Measurements from ENCODE around the gene SLC38A1. TPM values are rescaled to one million over a fixed set of nuclear protein-coding genes. Genes with fewer than 3 reads are reported as not detected.
A peak's percentile ranks its signal among the peaks of the same experiment; 100 is the strongest.

SLC38A1 gene
- total RNA-seq, 1 donor from 2014 or later, result 63.2 TPM

DNA sequence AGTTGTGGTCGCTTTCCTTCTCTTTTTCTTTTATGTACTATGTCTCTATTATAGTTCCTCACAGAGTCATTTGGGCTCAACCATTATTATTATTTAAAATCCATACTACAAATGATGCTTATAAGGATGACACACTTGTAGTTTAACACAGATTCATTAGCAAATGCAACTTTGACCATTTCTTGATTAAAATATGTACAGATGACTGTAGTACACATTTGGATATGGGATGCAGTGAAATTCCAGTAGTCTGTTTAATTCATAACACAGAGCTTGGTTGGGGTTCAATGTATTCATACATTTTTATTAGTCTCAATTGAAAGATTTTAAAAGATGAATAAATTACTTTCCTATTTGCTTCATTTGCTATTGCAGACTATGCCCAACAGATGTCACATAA is 30.0 kb downstream of the SLC38A1 start:
- no peaks in the 10 kb centered on the region for H3K9me3 ChIP-seq (ENCODE audit: control insufficient read depth in 3 of 3, low read length in 3 of 3)
- H3K9ac ChIP-seq (ENCODE audit: low read depth in 1 of 3, low read length in 3 of 3), result no peak overlapping the region
- H3K36me3 ChIP-seq (ENCODE audit: control insufficient read depth in 3 of 3, insufficient read depth in 3 of 3, low read length in 3 of 3), result peaks cover 0 to 3% (median 0%) of the 10 kb centered on the region in 3 donors
- no peaks in the 10 kb centered on the region for H3K27me3 ChIP-seq (ENCODE audit: control insufficient read depth in 3 of 3, insufficient read depth in 3 of 3, low read length in 3 of 3)
- no peak overlapping the region for H3K4me3 ChIP-seq (ENCODE audit: low read length in 3 of 3)
- H3K4me1 ChIP-seq (ENCODE audit: control insufficient read depth in 3 of 3, insufficient read depth in 3 of 3, low read length in 3 of 3), result no peaks in the 10 kb centered on the region
- no peak overlapping the region for H3K27ac ChIP-seq (ENCODE audit: low read depth, low read length)

GRCh38 chr12:46237371-46238045 is 31.3 kb downstream of the SLC38A1 start:
- H3K36me3 ChIP-seq (ENCODE audit: control insufficient read depth in 3 of 3, insufficient read depth in 3 of 3, low read length in 3 of 3), result peaks cover 0 to 3% (median 0%) of the 10 kb centered on the region in 3 donors
- H3K27ac ChIP-seq (ENCODE audit: low read depth, low read length), result no peak overlapping the region
- H3K9ac ChIP-seq (ENCODE audit: low read depth in 1 of 3, low read length in 3 of 3), result no peak overlapping the region
- no peaks in the 10 kb centered on the region for H3K27me3 ChIP-seq (ENCODE audit: control insufficient read depth in 3 of 3, insufficient read depth in 3 of 3, low read length in 3 of 3)
- H3K4me3 ChIP-seq (ENCODE audit: low read length in 3 of 3), result no peak overlapping the region
- no peaks in the 10 kb centered on the region for H3K4me1 ChIP-seq (ENCODE audit: control insufficient read depth in 3 of 3, insufficient read depth in 3 of 3, low read length in 3 of 3)
- no peaks in the 10 kb centered on the region for H3K9me3 ChIP-seq (ENCODE audit: control insufficient read depth in 3 of 3, low read length in 3 of 3)

- Histone ChIP-seq H3K27ac (ENCODE audit: low read depth, low read length) (no peak overlapping the region), H3K9ac (ENCODE audit: low read depth in 1 of 3, low read length in 3 of 3) (no peak overlapping the region), H3K4me1 (ENCODE audit: control insufficient read depth in 3 of 3, insufficient read depth in 3 of 3, low read length in 3 of 3) (no peaks in the 10 kb centered on the region), H3K27me3 (ENCODE audit: control insufficient read depth in 3 of 3, insufficient read depth in 3 of 3, low read length in 3 of 3) (no peaks in the 10 kb centered on the region), H3K4me3 (ENCODE audit: low read length in 3 of 3) (no peak overlapping the region), H3K36me3 (ENCODE audit: control insufficient read depth in 3 of 3, insufficient read depth in 3 of 3, low read length in 3 of 3) (no peaks in the 10 kb centered on the region), H3K9me3 (ENCODE audit: control insufficient read depth in 3 of 3, low read length in 3 of 3) (no peaks in the 10 kb centered on the region)
Observed at GRCh38 chr12:46234000-46234399, 34.8 kb downstream of the SLC38A1 start.

DNA sequence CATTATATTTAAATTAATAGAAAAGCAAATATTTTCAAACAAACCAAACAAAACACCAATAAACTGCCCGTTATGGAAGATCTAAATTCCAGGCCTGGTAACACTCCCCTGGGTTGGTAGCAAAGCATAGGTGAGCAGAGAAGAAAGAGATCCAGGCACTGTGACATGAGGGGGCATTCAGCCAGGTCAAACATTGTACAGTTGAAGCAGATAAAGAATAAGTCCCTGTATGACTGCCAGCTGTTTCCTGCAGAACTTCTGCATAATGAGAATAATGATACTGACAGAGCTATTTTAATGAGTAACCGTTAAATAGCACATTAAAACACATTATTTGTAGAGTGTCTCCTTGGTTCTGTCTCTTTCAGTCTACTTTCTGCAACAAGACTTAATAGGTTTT is 35.4 kb downstream of the SLC38A1 start:
- no peaks in the 10 kb centered on the region for H3K9me3 ChIP-seq (ENCODE audit: control insufficient read depth in 3 of 3, low read length in 3 of 3)
- H3K4me3 ChIP-seq (ENCODE audit: low read length in 3 of 3), result no peak overlapping the region
- no peaks in the 10 kb centered on the region for H3K4me1 ChIP-seq (ENCODE audit: control insufficient read depth in 3 of 3, insufficient read depth in 3 of 3, low read length in 3 of 3)
- no peak overlapping the region for H3K9ac ChIP-seq (ENCODE audit: low read depth in 1 of 3, low read length in 3 of 3)
- no peaks in the 10 kb centered on the region for H3K27me3 ChIP-seq (ENCODE audit: control insufficient read depth in 3 of 3, insufficient read depth in 3 of 3, low read length in 3 of 3)
- H3K36me3 ChIP-seq (ENCODE audit: control insufficient read depth in 3 of 3, insufficient read depth in 3 of 3, low read length in 3 of 3), result no peaks in the 10 kb centered on the region
- H3K27ac ChIP-seq (ENCODE audit: low read depth, low read length), result no peak overlapping the region

DNA sequence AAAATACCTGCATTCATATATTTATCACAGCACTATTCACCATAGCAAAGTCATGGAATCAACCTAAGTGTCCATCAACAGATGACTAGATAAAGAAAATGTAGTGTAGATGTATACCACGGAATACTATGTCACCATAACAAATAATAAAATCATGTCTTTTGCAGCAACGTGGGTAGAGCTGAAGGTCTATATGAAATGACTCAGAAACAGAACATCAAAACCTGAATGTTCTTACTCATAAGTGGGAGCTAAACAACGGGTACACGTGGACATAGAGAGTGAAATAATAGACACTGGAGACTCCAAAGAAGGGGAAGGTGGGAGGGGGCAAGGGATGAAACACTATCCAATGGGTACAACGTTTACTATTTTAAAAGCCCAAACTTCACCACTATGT is 37.9 kb downstream of the SLC38A1 start:
- Histone ChIP-seq H3K36me3 (ENCODE audit: control insufficient read depth in 3 of 3, insufficient read depth in 3 of 3, low read length in 3 of 3) (no peaks in the 10 kb centered on the region), H3K9ac (ENCODE audit: low read depth in 1 of 3, low read length in 3 of 3) (no peak overlapping the region), H3K4me1 (ENCODE audit: control insufficient read depth in 3 of 3, insufficient read depth in 3 of 3, low read length in 3 of 3) (no peaks in the 10 kb centered on the region), H3K27ac (ENCODE audit: low read depth, low read length) (no peak overlapping the region), H3K9me3 (ENCODE audit: control insufficient read depth in 3 of 3, low read length in 3 of 3) (no peaks in the 10 kb centered on the region), H3K27me3 (ENCODE audit: control insufficient read depth in 3 of 3, insufficient read depth in 3 of 3, low read length in 3 of 3) (no peaks in the 10 kb centered on the region), H3K4me3 (ENCODE audit: low read length in 3 of 3) (no peak overlapping the region)

DNA sequence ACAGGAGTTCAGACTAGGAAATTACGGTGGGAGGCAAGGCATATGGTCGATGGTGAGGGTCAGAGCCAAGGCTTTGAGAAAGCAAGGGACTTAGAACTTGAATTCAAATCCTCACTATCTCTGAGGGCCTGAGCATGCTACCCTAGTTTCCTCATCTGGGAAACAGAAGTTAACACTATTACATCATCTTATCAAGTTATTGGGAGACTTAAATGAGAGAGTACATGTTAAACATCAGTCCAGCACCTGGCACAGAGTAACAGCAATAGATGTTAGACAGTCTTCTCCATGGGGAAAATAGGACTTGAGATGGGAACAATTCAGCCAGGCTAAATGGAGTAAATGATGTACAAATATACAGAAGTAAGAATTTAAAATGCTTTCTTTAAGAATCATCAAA is 38.5 kb downstream of the SLC38A1 start:
- H3K36me3 ChIP-seq (ENCODE audit: control insufficient read depth in 3 of 3, insufficient read depth in 3 of 3, low read length in 3 of 3), result no peaks in the 10 kb centered on the region
- H3K27me3 ChIP-seq (ENCODE audit: control insufficient read depth in 3 of 3, insufficient read depth in 3 of 3, low read length in 3 of 3), result no peaks in the 10 kb centered on the region
- no peak overlapping the region for H3K4me3 ChIP-seq (ENCODE audit: low read length in 3 of 3)
- no peaks in the 10 kb centered on the region for H3K4me1 ChIP-seq (ENCODE audit: control insufficient read depth in 3 of 3, insufficient read depth in 3 of 3, low read length in 3 of 3)
- H3K9ac ChIP-seq (ENCODE audit: low read depth in 1 of 3, low read length in 3 of 3), result no peak overlapping the region
- H3K9me3 ChIP-seq (ENCODE audit: control insufficient read depth in 3 of 3, low read length in 3 of 3), result no peaks in the 10 kb centered on the region
- H3K27ac ChIP-seq (ENCODE audit: low read depth, low read length), result no peak overlapping the region

DNA sequence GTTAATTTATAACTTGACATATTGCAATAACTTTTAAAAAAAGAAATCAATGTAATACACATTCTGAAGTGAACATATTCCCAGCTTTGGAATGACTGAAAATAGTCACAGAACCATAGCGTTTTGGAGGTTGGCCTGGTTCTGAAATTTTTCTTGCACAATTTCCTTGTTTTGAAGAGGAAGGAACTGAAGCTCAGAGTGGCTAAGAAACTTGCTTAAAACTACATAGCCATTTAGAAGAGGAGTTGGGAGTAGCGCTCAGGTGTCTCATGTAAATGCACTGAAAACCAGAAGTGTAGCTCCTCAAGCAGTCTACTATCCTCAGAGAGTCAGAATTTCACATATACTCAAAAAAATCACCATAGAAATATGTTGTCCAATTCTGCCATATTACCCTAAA is 41.2 kb downstream of the SLC38A1 start:
- Histone ChIP-seq H3K27me3 (ENCODE audit: control insufficient read depth in 3 of 3, insufficient read depth in 3 of 3, low read length in 3 of 3) (no peaks in the 10 kb centered on the region), H3K4me3 (ENCODE audit: low read length in 3 of 3) (no peak overlapping the region), H3K4me1 (ENCODE audit: control insufficient read depth in 3 of 3, insufficient read depth in 3 of 3, low read length in 3 of 3) (peaks cover 3 to 8% (median 6%) of the 10 kb centered on the region in 3 donors), H3K27ac (ENCODE audit: low read depth, low read length) (no peak overlapping the region), H3K36me3 (ENCODE audit: control insufficient read depth in 3 of 3, insufficient read depth in 3 of 3, low read length in 3 of 3) (no peaks in the 10 kb centered on the region), H3K9me3 (ENCODE audit: control insufficient read depth in 3 of 3, low read length in 3 of 3) (no peaks in the 10 kb centered on the region), H3K9ac (ENCODE audit: low read depth in 1 of 3, low read length in 3 of 3) (no peak overlapping the region)

DNA sequence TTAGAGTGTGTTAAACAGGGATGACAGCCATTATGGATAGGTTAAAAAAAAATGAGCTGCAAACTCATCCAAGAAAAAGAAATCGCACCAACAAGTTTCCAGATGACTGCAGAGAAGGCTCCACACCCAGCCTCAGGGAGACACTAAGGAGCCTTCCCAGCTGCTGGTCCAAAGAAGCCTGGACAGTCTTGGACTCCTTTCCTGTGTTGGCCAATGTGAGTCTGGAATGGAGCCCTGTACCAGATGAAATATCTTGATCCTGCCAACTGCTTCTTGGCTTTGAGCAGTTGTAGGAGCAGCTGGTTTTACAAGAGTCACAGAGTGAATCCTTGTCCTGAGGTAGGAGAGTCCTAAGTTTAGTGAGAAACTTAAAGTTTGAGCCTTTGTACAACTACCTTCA is 44.5 kb downstream of the SLC38A1 start:
- H3K4me1 ChIP-seq (ENCODE audit: control insufficient read depth in 3 of 3, insufficient read depth in 3 of 3, low read length in 3 of 3), result peaks cover 3 to 15% (median 10%) of the 10 kb centered on the region in 3 donors
- H3K36me3 ChIP-seq (ENCODE audit: control insufficient read depth in 3 of 3, insufficient read depth in 3 of 3, low read length in 3 of 3), result no peaks in the 10 kb centered on the region
- H3K9me3 ChIP-seq (ENCODE audit: control insufficient read depth in 3 of 3, low read length in 3 of 3), result no peaks in the 10 kb centered on the region
- H3K9ac ChIP-seq (ENCODE audit: low read depth in 1 of 3, low read length in 3 of 3), result no peak overlapping the region
- H3K27me3 ChIP-seq (ENCODE audit: control insufficient read depth in 3 of 3, insufficient read depth in 3 of 3, low read length in 3 of 3), result no peaks in the 10 kb centered on the region
- peak overlapping the region; percentile 14 for H3K27ac ChIP-seq (ENCODE audit: low read depth, low read length)
- H3K4me3 ChIP-seq (ENCODE audit: low read length in 3 of 3), result no peak overlapping the region

DNA sequence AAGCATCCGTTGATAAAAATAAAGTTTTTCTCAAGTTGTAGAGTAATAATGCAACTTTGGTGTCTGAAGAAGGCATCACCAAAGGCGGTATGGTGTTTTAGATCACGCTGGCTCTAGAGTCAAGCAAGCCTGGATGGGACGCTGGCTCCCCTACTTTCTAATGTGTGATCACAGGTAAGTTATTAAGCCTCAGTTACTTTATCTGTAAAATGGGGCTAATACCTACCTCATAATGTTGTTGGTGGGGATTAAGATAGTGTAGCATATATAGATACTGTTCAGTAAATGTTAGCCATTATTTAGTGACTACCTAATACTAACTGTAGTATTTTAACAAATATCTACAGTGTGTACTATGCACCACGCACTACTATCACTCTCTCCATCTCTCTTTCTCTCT is 45.8 kb downstream of the SLC38A1 start:
- Histone ChIP-seq H3K4me3 (ENCODE audit: low read length in 3 of 3) (no peak overlapping the region), H3K4me1 (ENCODE audit: control insufficient read depth in 3 of 3, insufficient read depth in 3 of 3, low read length in 3 of 3) (peaks cover 3 to 15% (median 10%) of the 10 kb centered on the region in 3 donors), H3K27ac (ENCODE audit: low read depth, low read length) (no peak overlapping the region), H3K9ac (ENCODE audit: low read depth in 1 of 3, low read length in 3 of 3) (no peak overlapping the region), H3K27me3 (ENCODE audit: control insufficient read depth in 3 of 3, insufficient read depth in 3 of 3, low read length in 3 of 3) (no peaks in the 10 kb centered on the region), H3K36me3 (ENCODE audit: control insufficient read depth in 3 of 3, insufficient read depth in 3 of 3, low read length in 3 of 3) (no peaks in the 10 kb centered on the region), H3K9me3 (ENCODE audit: control insufficient read depth in 3 of 3, low read length in 3 of 3) (no peaks in the 10 kb centered on the region)

DNA sequence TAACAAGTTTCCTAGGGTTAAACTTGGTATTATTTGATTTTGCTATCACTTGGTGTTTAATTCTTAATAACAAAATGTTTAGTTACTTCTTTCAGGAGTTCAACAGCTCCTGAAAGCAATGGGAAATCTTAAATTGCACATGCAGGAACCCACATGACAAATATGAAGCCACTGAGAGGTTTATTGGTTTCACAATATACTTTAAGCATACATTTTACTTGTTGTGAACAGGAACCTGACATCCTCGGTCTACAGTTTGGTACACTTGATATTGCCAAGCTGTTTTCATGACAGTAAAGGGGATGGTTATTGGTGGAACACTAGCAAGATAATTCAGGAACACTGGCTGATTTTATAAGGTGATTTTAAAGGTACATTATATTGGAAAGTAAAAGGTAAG is 46.2 kb downstream of the SLC38A1 start:
- peaks cover 3 to 15% (median 10%) of the 10 kb centered on the region in 3 donors for H3K4me1 ChIP-seq (ENCODE audit: control insufficient read depth in 3 of 3, insufficient read depth in 3 of 3, low read length in 3 of 3)
- H3K27me3 ChIP-seq (ENCODE audit: control insufficient read depth in 3 of 3, insufficient read depth in 3 of 3, low read length in 3 of 3), result no peaks in the 10 kb centered on the region
- no peak overlapping the region for H3K27ac ChIP-seq (ENCODE audit: low read depth, low read length)
- no peaks in the 10 kb centered on the region for H3K36me3 ChIP-seq (ENCODE audit: control insufficient read depth in 3 of 3, insufficient read depth in 3 of 3, low read length in 3 of 3)
- no peak overlapping the region for H3K4me3 ChIP-seq (ENCODE audit: low read length in 3 of 3)
- no peaks in the 10 kb centered on the region for H3K9me3 ChIP-seq (ENCODE audit: control insufficient read depth in 3 of 3, low read length in 3 of 3)
- no peak overlapping the region for H3K9ac ChIP-seq (ENCODE audit: low read depth in 1 of 3, low read length in 3 of 3)
